Measurements from ENCODE around the gene C11orf54. TPM values are rescaled to one million over a fixed set of nuclear protein-coding genes. Genes with fewer than 3 reads are reported as not detected.

C11orf54 gene
- total and polyA plus RNA-seq, 4 donors: 20.4 to 66.1 (median 22.0) TPM

GRCh38 chr11:93727985-93728791 is 13.3 kb upstream of the C11orf54 start:
- no peak for ATAC-seq (ENCODE audit: insufficient read depth, low FRiP score)
- no peak overlapping the region for H3K9ac ChIP-seq (ENCODE audit: insufficient read depth in 1 of 2, low read length in 2 of 2)
- no peak overlapping the region for H3K27ac ChIP-seq (ENCODE audit: low read depth in 1 of 2, low read length in 1 of 2)
- peaks cover 17 to 59% (median 44%) of the 10 kb centered on the region in 4 donors for H3K36me3 ChIP-seq (ENCODE audit: control insufficient read depth in 4 of 4, insufficient read depth in 4 of 4, low read length in 4 of 4)
- H3K4me3 ChIP-seq: no peak overlapping the region
- no peak for DNase-seq
- no peaks in the 10 kb centered on the region for H3K27me3 ChIP-seq (ENCODE audit: control insufficient read depth in 3 of 3, insufficient read depth in 3 of 3, low read length in 2 of 3)
- 58 to 60% methylated on average over 4 of the region's 4 CpGs for WGBS, 2 donors
- no peaks in the 10 kb centered on the region for H3K9me3 ChIP-seq (ENCODE audit: control insufficient read depth in 4 of 4, insufficient read depth in 3 of 4, low read length in 3 of 4)
- TF ChIP-seq CTCF (IDR thresholded peaks at IDR 0.05; ENCODE audit: control extremely low read depth, extremely low read depth): no peak
- H3K4me1 ChIP-seq (ENCODE audit: control insufficient read depth in 5 of 5, insufficient read depth in 5 of 5, low read length in 5 of 5): no peaks in the 10 kb centered on the region

- no peak for ATAC-seq (ENCODE audit: insufficient read depth, low FRiP score)
- no peak for DNase-seq
- H3K36me3 ChIP-seq (ENCODE audit: control insufficient read depth in 4 of 4, insufficient read depth in 4 of 4, low read length in 4 of 4): peaks cover 23 to 60% (median 48%) of the 10 kb centered on the region in 4 donors
- no peak overlapping the region for H3K4me3 ChIP-seq
- H3K27me3 ChIP-seq (ENCODE audit: control insufficient read depth in 3 of 3, insufficient read depth in 3 of 3, low read length in 2 of 3): no peaks in the 10 kb centered on the region
- no peaks in the 10 kb centered on the region for H3K4me1 ChIP-seq (ENCODE audit: control insufficient read depth in 5 of 5, insufficient read depth in 5 of 5, low read length in 5 of 5)
- TF ChIP-seq CTCF (IDR thresholded peaks at IDR 0.05; ENCODE audit: control extremely low read depth, extremely low read depth): no peak
- no peaks in the 10 kb centered on the region for H3K9me3 ChIP-seq (ENCODE audit: control insufficient read depth in 4 of 4, insufficient read depth in 3 of 4, low read length in 3 of 4)
- H3K27ac ChIP-seq (ENCODE audit: low read depth in 1 of 2, low read length in 1 of 2): no peak overlapping the region
- WGBS, 2 donors: 95 to 97% methylated on average over 2 of the region's 2 CpGs
- no peak overlapping the region for H3K9ac ChIP-seq (ENCODE audit: insufficient read depth in 1 of 2, low read length in 2 of 2)
Measured at GRCh38 chr11:93728792-93729128, 12.7 kb upstream of the C11orf54 start.

GRCh38 chr11:93729129-93729616 is 12.3 kb upstream of the C11orf54 start:
- H3K4me1 ChIP-seq (ENCODE audit: control insufficient read depth in 5 of 5, insufficient read depth in 5 of 5, low read length in 5 of 5): no peaks in the 10 kb centered on the region
- H3K4me3 ChIP-seq: no peak overlapping the region
- H3K9me3 ChIP-seq (ENCODE audit: control insufficient read depth in 4 of 4, insufficient read depth in 3 of 4, low read length in 3 of 4): no peaks in the 10 kb centered on the region
- 95 to 96% methylated on average over 5 of the region's 5 CpGs for WGBS, 2 donors
- ATAC-seq (ENCODE audit: insufficient read depth, low FRiP score) (no peak), DNase-seq (no peak)
- H3K9ac ChIP-seq (ENCODE audit: insufficient read depth in 1 of 2, low read length in 2 of 2): no peak overlapping the region
- peaks cover 23 to 64% (median 50%) of the 10 kb centered on the region in 4 donors for H3K36me3 ChIP-seq (ENCODE audit: control insufficient read depth in 4 of 4, insufficient read depth in 4 of 4, low read length in 4 of 4)
- H3K27me3 ChIP-seq (ENCODE audit: control insufficient read depth in 3 of 3, insufficient read depth in 3 of 3, low read length in 2 of 3): no peaks in the 10 kb centered on the region
- TF ChIP-seq CTCF (IDR thresholded peaks at IDR 0.05; ENCODE audit: control extremely low read depth, extremely low read depth): no peak
- H3K27ac ChIP-seq (ENCODE audit: low read depth in 1 of 2, low read length in 1 of 2): no peak overlapping the region
